CD4-positive, alpha-beta T cell treated with Interleukin-15 for 4 hours (primary cell): Measurements from ENCODE around the gene DNAJA4.

ENCODE experiments used
- DNase-seq: peaks from one replicate; pipeline ENCODE4 v3.0.0-alpha.2; 2020; ENCODE audit warnings: low spot score

The DNAJA4 gene

GRCh38 chr15:78264304-78265136 lies at the start of gene DNAJA4:
Gene DNAJA4 (plus strand): TSS chr15:78264562. CDS start chr15:78264764, 202 bp downstream.
- peak; percentile 45 for DNase-seq

- DNase-seq: no peak
Measured at GRCh38 chr15:78216276-78217104, 47.9 kb upstream of the DNAJA4 start.

GRCh38 chr15:78220713-78221112 lies 43.6 kb upstream of the DNAJA4 start:
- no peak for DNase-seq

GRCh38 chr15:78222745-78223395 lies 41.5 kb upstream of the DNAJA4 start:
- no peak for DNase-seq

- DNase-seq: no peak
Measured at GRCh38 chr15:78223396-78224022, 40.9 kb upstream of the DNAJA4 start.

GRCh38 chr15:78224023-78224411 lies 40.3 kb upstream of the DNAJA4 start:
- DNase-seq: no peak

- DNase-seq: no peak
Measured at GRCh38 chr15:78225783-78226541, 38.4 kb upstream of the DNAJA4 start.

GRCh38 chr15:78228356-78228996 lies 35.9 kb upstream of the DNAJA4 start:
- no peak for DNase-seq

GRCh38 chr15:78229431-78230406 lies 34.6 kb upstream of the DNAJA4 start:
- DNase-seq: no peak

- DNase-seq: no peak
Measured at GRCh38 chr15:78232951-78233350, 31.4 kb upstream of the DNAJA4 start.

- DNase-seq: no peak
Measured at GRCh38 chr15:78233496-78233895, 30.9 kb upstream of the DNAJA4 start.

- no peak for DNase-seq
Measured at GRCh38 chr15:78234515-78235040, 29.8 kb upstream of the DNAJA4 start, which contains the start of gene ACSBG1. Gene ACSBG1 (minus strand): TSS chr15:78234565. CDS start chr15:78234501, 64 bp downstream.

GRCh38 chr15:78236491-78236890 lies 27.9 kb upstream of the DNAJA4 start:
- no peak for DNase-seq

- no peak for DNase-seq
Measured at GRCh38 chr15:78237146-78237545, 27.2 kb upstream of the DNAJA4 start.

GRCh38 chr15:78239811-78240210 lies 24.6 kb upstream of the DNAJA4 start:
- DNase-seq: no peak

- peak; percentile 78 for DNase-seq
Measured at GRCh38 chr15:78241017-78241416, 23.3 kb upstream of the DNAJA4 start.

- DNase-seq: no peak
Measured at GRCh38 chr15:78242128-78242527, 22.2 kb upstream of the DNAJA4 start.

GRCh38 chr15:78243058-78243457 lies 21.3 kb upstream of the DNAJA4 start:
- no peak for DNase-seq

- DNase-seq: no peak
Measured at GRCh38 chr15:78243491-78243941, 20.8 kb upstream of the DNAJA4 start.
